Lower leg skin (tissue), 3 donors: ENCODE results near the gene EPHA2.

Source experiments
- POLR2A ChIP-seq, 2 donors: fragments of 450-650 bp; IDR thresholded peaks; one replicate each; pipeline ENCODE4 v1.6.1; 2016 to 2017; ENCODE audit warnings: antibody characterized with exemption in 2 of 2, mild to moderate bottlenecking in 1 of 2, moderate library complexity in 1 of 2
- TF ChIP-seq, protein P1 (sequence below), 3 donors: fragments of 450-650 bp; IDR thresholded peaks; one replicate each; pipeline ENCODE4 v1.5.1; 2016; ENCODE audit warnings: antibody characterized with exemption in 3 of 3, mild to moderate bottlenecking in 3 of 3, moderate library complexity in 2 of 3

DNA sequence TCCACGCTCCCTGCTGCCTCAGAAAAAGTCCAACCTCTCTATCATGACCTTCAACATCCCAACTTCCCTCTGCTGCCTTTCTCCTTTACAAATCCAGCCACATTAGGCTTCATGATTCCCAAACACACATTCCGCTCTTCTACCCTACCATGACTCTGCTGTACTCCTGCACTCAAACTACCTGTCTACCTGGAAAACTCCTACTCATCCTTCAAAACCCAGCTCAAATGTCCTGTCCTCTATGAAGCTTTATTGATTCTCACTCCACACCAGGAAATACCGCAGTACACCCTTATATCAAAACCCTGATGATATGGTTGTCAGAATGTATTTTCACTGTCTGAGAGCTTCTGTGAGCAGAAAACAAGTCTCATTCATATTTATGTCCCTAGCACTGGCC is 47.7 kb upstream of the EPHA2 start:
- TF ChIP-seq, protein P1, sequence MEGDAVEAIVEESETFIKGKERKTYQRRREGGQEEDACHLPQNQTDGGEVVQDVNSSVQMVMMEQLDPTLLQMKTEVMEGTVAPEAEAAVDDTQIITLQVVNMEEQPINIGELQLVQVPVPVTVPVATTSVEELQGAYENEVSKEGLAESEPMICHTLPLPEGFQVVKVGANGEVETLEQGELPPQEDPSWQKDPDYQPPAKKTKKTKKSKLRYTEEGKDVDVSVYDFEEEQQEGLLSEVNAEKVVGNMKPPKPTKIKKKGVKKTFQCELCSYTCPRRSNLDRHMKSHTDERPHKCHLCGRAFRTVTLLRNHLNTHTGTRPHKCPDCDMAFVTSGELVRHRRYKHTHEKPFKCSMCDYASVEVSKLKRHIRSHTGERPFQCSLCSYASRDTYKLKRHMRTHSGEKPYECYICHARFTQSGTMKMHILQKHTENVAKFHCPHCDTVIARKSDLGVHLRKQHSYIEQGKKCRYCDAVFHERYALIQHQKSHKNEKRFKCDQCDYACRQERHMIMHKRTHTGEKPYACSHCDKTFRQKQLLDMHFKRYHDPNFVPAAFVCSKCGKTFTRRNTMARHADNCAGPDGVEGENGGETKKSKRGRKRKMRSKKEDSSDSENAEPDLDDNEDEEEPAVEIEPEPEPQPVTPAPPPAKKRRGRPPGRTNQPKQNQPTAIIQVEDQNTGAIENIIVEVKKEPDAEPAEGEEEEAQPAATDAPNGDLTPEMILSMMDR (IDR thresholded peaks at IDR 0.05): no peak
- no peak for TF ChIP-seq POLR2A (IDR thresholded peaks at IDR 0.05)
